Measurements from ENCODE around the gene AGMO. TPM values are rescaled to one million over a fixed set of nuclear protein-coding genes. Genes with fewer than 3 reads are reported as not detected.

Gene AGMO
- total and polyA plus RNA-seq, 2 of the 8 experiments (the other 6 are each of a cell fraction or from before 2014, with no cell fraction given) = 0.22 to 0.45 TPM

DNA sequence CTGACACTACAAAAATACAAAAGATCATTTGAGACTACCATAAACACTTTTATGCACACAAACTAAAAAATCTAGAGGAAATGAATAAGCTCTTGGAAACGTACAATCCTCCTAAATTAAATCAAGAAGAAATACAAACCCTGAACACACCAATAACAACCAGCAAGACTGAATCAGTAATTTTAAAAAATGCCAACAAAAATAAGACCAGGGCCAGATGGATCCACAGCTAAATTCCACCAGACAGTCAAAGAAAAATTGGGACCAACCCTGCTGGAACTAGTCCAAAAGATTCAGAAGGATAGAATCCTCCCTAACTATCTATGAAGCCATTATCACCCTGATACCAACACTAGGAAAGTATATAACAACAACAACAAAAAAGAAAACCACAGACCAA lies 277.4 kb downstream of the AGMO start:
- no peaks in the 10 kb centered on the region for H3K4me1 ChIP-seq (replicated peaks in 1 of 4; ENCODE audit: control insufficient read depth in 3 of 4, insufficient read depth in 4 of 4, low read length in 3 of 4)
- H2BK15ac ChIP-seq (ENCODE audit: low read length) = no peak overlapping the region
- no peaks in the 10 kb centered on the region; the same call in 1 of the 2 replicates for H3K79me1 ChIP-seq (ENCODE audit: low read depth, low read length)
- no peak overlapping the region for H3K4me3 ChIP-seq (ENCODE audit: extremely low read depth in 1 of 4, insufficient read depth in 2 of 4, low read depth in 3 of 4, low read length in 4 of 4)
- no peak overlapping the region for H3K23ac ChIP-seq (ENCODE audit: insufficient read length)
- no peak for DNase-seq (ENCODE audit: low read depth in 1 of 2, low spot score in 2 of 2)
- no peaks in the 10 kb centered on the region for H3K79me2 ChIP-seq (ENCODE audit: control insufficient read depth in 1 of 2, insufficient read depth in 2 of 2, low read length in 2 of 2)
- H3K9ac ChIP-seq (replicated peaks in 1 of 4; ENCODE audit: extremely low read depth in 1 of 4, low read depth in 3 of 4, low read length in 3 of 4) = no peak overlapping the region
- no peak overlapping the region for H4K5ac ChIP-seq (ENCODE audit: insufficient read length, low read depth, low read length)
- H3K18ac ChIP-seq (ENCODE audit: extremely low read depth, low read length) = no peak overlapping the region
- H3K14ac ChIP-seq (ENCODE audit: insufficient read length) = no peak overlapping the region
- no peak overlapping the region for H2BK120ac ChIP-seq (replicated peaks; ENCODE audit: low read depth, low read length)
- no peaks in the 10 kb centered on the region for H3K9me3 ChIP-seq (ENCODE audit: insufficient read depth in 2 of 2, low read depth in 1 of 2, low read length in 1 of 2)
- H2BK20ac ChIP-seq (ENCODE audit: low read length) = no peak overlapping the region
- no peaks in the 10 kb centered on the region for H4K20me1 ChIP-seq (replicated peaks in 1 of 2; ENCODE audit: control insufficient read depth in 1 of 2, insufficient read depth in 2 of 2, low read length in 2 of 2)
- H4K91ac ChIP-seq (replicated peaks; ENCODE audit: insufficient read length, low read length) = no peak overlapping the region
- no peak overlapping the region for H2AK5ac ChIP-seq (ENCODE audit: low read depth, low read length)
- FAIRE-seq = no peak
- no peaks in the 10 kb centered on the region for H3K27me3 ChIP-seq (replicated peaks in 1 of 4; ENCODE audit: control insufficient read depth in 3 of 4, extremely low read depth in 1 of 4, insufficient read depth in 3 of 4, low read length in 3 of 4)
- no peak overlapping the region for H3K4ac ChIP-seq (replicated peaks; ENCODE audit: insufficient read length, low read depth, low read length)
- no peak overlapping the region for H3K27ac ChIP-seq (ENCODE audit: low read depth, low read length)
- H2AFZ ChIP-seq (ENCODE audit: low read length) = no peak overlapping the region
- no peak overlapping the region for H2BK5ac ChIP-seq (ENCODE audit: low read depth, low read length)
- no peak for TF ChIP-seq NRF1 (IDR thresholded peaks at IDR 0.05; ENCODE audit: low read depth, low read length)
- TF ChIP-seq KDM1A (IDR thresholded peaks at IDR 0.05; ENCODE audit: borderline replicate concordance, low read length) = no peak
- TF ChIP-seq TCF12 (IDR thresholded peaks at IDR 0.05; ENCODE audit: low read depth, low read length) = no peak
- TF ChIP-seq CHD2 (IDR thresholded peaks at IDR 0.05; ENCODE audit: low read length) = no peak
- no peak for TF ChIP-seq POLR2A (IDR thresholded peaks at IDR 0.05; ENCODE audit: control extremely low read depth in 1 of 2, low read depth in 2 of 2, low read length in 2 of 2)
- no peak for TF ChIP-seq HDAC2 (IDR thresholded peaks at IDR 0.05; ENCODE audit: borderline replicate concordance in 1 of 2, low read depth in 2 of 2, low read length in 2 of 2)
- no peak for TF ChIP-seq BACH1 (IDR thresholded peaks at IDR 0.05; ENCODE audit: low read length)
- TF ChIP-seq BRCA1 (IDR thresholded peaks at IDR 0.05; ENCODE audit: low read depth, low read length) = no peak
- TF ChIP-seq SIN3A (conservative IDR thresholded peaks at IDR 0.05 in 1 of 2, IDR thresholded peaks at IDR 0.05 in 1 of 2; ENCODE audit: low read depth in 1 of 2, low read length in 2 of 2) = no peak
- no peak for TF ChIP-seq CREB1 (IDR thresholded peaks at IDR 0.05)
- TF ChIP-seq SP4 (IDR thresholded peaks at IDR 0.05; ENCODE audit: low read length) = no peak
- no peak overlapping the region for H3K4me2 ChIP-seq (ENCODE audit: insufficient read depth in 1 of 2, low read depth in 2 of 2, low read length in 2 of 2)
- ChIA-PET POLR2A (ENCODE audit: partially characterized antibody) (no interaction called here), CTCF (ENCODE audit: partially characterized antibody) (no interaction called here)
- H3K23me2 ChIP-seq (ENCODE audit: low read depth, low read length) = no peaks in the 10 kb centered on the region
- no peak overlapping the region for H3K56ac ChIP-seq (replicated peaks; ENCODE audit: insufficient read length, low read depth, low read length)
- no peaks in the 10 kb centered on the region for H3K36me3 ChIP-seq (ENCODE audit: control insufficient read depth in 2 of 4, insufficient read depth in 4 of 4, low read length in 3 of 4)
- H4K8ac ChIP-seq (ENCODE audit: extremely low read depth, insufficient read depth, low read length) = no peak overlapping the region
- no peak overlapping the region for H2BK12ac ChIP-seq (ENCODE audit: low read depth, low read length)
- WGBS, 2 experiments (ENCODE audit: extremely low coverage in 1 of 2, insufficient coverage in 1 of 2, insufficient read length in 1 of 2, insufficient replicate concordance in 2 of 2, low coverage in 1 of 2, low lambda C conversion rate in 2 of 2, missing lambda C conversion rate in 1 of 2) = 81% methylated on average over 1 of the region's 1 CpG; no CpG with 5 or more reads in 1 of the 2 experiments
